ENCODE data around the gene HMGXB4. TPM values are rescaled to one million over a fixed set of nuclear protein-coding genes. Genes with fewer than 3 reads are reported as not detected.

HMGXB4 gene
- total RNA-seq, 1 donor from 2014 or later = 38.2 TPM

- no peaks in the 10 kb centered on the region for H3K36me3 Mint-ChIP-seq
- peaks cover 25% of the 10 kb centered on the region for H3K4me1 Mint-ChIP-seq
- TF ChIP-seq, protein P1, sequence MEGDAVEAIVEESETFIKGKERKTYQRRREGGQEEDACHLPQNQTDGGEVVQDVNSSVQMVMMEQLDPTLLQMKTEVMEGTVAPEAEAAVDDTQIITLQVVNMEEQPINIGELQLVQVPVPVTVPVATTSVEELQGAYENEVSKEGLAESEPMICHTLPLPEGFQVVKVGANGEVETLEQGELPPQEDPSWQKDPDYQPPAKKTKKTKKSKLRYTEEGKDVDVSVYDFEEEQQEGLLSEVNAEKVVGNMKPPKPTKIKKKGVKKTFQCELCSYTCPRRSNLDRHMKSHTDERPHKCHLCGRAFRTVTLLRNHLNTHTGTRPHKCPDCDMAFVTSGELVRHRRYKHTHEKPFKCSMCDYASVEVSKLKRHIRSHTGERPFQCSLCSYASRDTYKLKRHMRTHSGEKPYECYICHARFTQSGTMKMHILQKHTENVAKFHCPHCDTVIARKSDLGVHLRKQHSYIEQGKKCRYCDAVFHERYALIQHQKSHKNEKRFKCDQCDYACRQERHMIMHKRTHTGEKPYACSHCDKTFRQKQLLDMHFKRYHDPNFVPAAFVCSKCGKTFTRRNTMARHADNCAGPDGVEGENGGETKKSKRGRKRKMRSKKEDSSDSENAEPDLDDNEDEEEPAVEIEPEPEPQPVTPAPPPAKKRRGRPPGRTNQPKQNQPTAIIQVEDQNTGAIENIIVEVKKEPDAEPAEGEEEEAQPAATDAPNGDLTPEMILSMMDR (IDR thresholded peaks at IDR 0.05; ENCODE audit: unreplicated experiment) = no peak
- H3K27me3 Mint-ChIP-seq (ENCODE audit: low read depth) = no peaks in the 10 kb centered on the region
- H3K4me3 Mint-ChIP-seq = no peak overlapping the region
- no peak overlapping the region for H3K27ac Mint-ChIP-seq
- no peak for DNase-seq (ENCODE audit: low spot score in 2 of 2, unreplicated experiment in 2 of 2)
- H3K9me3 Mint-ChIP-seq = no peaks in the 10 kb centered on the region
These were observed 54.3 kb downstream of the HMGXB4 start for GRCh38 chr22:35311551-35311999.

- H3K4me3 Mint-ChIP-seq = no peak overlapping the region
- DNase-seq (ENCODE audit: low spot score in 2 of 2, unreplicated experiment in 2 of 2) = no peak
- H3K36me3 Mint-ChIP-seq = peaks cover under 1% of the 10 kb centered on the region
- peak overlapping the region; percentile 3 for H3K27ac Mint-ChIP-seq
- H3K9me3 Mint-ChIP-seq = no peaks in the 10 kb centered on the region
- no peaks in the 10 kb centered on the region for H3K27me3 Mint-ChIP-seq (ENCODE audit: low read depth)
- TF ChIP-seq, protein P1 (IDR thresholded peaks at IDR 0.05; ENCODE audit: unreplicated experiment) = no peak
- peaks cover 25% of the 10 kb centered on the region for H3K4me1 Mint-ChIP-seq
These were observed 55.1 kb downstream of the HMGXB4 start for GRCh38 chr22:35312198-35313059.

GRCh38 chr22:35313311-35314121 is 56.2 kb downstream of the HMGXB4 start:
- Mint-ChIP-seq H3K4me3 (no peak overlapping the region), H3K9me3 (no peaks in the 10 kb centered on the region), H3K27ac (no peak overlapping the region), H3K36me3 (peaks cover 8% of the 10 kb centered on the region), H3K4me1 (peaks cover 25% of the 10 kb centered on the region), H3K27me3 (ENCODE audit: low read depth) (no peaks in the 10 kb centered on the region)
- DNase-seq (ENCODE audit: low spot score in 2 of 2, unreplicated experiment in 2 of 2) = no peak
- TF ChIP-seq, protein P1 (IDR thresholded peaks at IDR 0.05; ENCODE audit: unreplicated experiment) = no peak

GRCh38 chr22:35314161-35314942 is 57.1 kb downstream of the HMGXB4 start:
- TF ChIP-seq, protein P1 (IDR thresholded peaks at IDR 0.05; ENCODE audit: unreplicated experiment) = no peak
- peaks cover 8% of the 10 kb centered on the region for H3K36me3 Mint-ChIP-seq
- no peak overlapping the region for H3K4me3 Mint-ChIP-seq
- DNase-seq (ENCODE audit: low spot score in 2 of 2, unreplicated experiment in 2 of 2) = no peak
- no peak overlapping the region for H3K27ac Mint-ChIP-seq
- peaks cover 25% of the 10 kb centered on the region for H3K4me1 Mint-ChIP-seq
- H3K27me3 Mint-ChIP-seq (ENCODE audit: low read depth) = no peaks in the 10 kb centered on the region
- no peaks in the 10 kb centered on the region for H3K9me3 Mint-ChIP-seq

GRCh38 chr22:35315141-35315854 is 58.0 kb downstream of the HMGXB4 start:
- H3K27ac Mint-ChIP-seq = no peak overlapping the region
- H3K4me3 Mint-ChIP-seq = no peak overlapping the region
- peaks cover 8% of the 10 kb centered on the region for H3K36me3 Mint-ChIP-seq
- TF ChIP-seq, protein P1 (IDR thresholded peaks at IDR 0.05; ENCODE audit: unreplicated experiment) = no peak
- no peaks in the 10 kb centered on the region for H3K9me3 Mint-ChIP-seq
- no peaks in the 10 kb centered on the region for H3K27me3 Mint-ChIP-seq (ENCODE audit: low read depth)
- H3K4me1 Mint-ChIP-seq = peaks cover 25% of the 10 kb centered on the region
- DNase-seq (ENCODE audit: low spot score in 2 of 2, unreplicated experiment in 2 of 2) = no peak

Data from mesothelial cell of epicardium (in vitro differentiated cells).